ENCODE data around the gene SLC25A51. TPM values are rescaled to one million over a fixed set of nuclear protein-coding genes. Genes with fewer than 3 reads are reported as not detected.
"Not testable (repeated sequence)": the region's sequence is repeated elsewhere in the genome, so short reads cannot be mapped to it uniquely, and the experiment has no call there.

The SLC25A51 gene
- total RNA-seq, 1 donor from 2014 or later: 24.1 TPM

- no peak for DNase-seq (ENCODE audit: low read depth)
- no peak overlapping the region for H3K4me3 ChIP-seq (ENCODE audit: low read depth, low read length)
- TF ChIP-seq, protein P1, sequence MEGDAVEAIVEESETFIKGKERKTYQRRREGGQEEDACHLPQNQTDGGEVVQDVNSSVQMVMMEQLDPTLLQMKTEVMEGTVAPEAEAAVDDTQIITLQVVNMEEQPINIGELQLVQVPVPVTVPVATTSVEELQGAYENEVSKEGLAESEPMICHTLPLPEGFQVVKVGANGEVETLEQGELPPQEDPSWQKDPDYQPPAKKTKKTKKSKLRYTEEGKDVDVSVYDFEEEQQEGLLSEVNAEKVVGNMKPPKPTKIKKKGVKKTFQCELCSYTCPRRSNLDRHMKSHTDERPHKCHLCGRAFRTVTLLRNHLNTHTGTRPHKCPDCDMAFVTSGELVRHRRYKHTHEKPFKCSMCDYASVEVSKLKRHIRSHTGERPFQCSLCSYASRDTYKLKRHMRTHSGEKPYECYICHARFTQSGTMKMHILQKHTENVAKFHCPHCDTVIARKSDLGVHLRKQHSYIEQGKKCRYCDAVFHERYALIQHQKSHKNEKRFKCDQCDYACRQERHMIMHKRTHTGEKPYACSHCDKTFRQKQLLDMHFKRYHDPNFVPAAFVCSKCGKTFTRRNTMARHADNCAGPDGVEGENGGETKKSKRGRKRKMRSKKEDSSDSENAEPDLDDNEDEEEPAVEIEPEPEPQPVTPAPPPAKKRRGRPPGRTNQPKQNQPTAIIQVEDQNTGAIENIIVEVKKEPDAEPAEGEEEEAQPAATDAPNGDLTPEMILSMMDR (conservative IDR thresholded peaks at IDR 0.05; ENCODE audit: low read depth, low read length): no peak
Observed at GRCh38 chr9:37889536-37889935, 14.4 kb downstream of the SLC25A51 start.

DNA sequence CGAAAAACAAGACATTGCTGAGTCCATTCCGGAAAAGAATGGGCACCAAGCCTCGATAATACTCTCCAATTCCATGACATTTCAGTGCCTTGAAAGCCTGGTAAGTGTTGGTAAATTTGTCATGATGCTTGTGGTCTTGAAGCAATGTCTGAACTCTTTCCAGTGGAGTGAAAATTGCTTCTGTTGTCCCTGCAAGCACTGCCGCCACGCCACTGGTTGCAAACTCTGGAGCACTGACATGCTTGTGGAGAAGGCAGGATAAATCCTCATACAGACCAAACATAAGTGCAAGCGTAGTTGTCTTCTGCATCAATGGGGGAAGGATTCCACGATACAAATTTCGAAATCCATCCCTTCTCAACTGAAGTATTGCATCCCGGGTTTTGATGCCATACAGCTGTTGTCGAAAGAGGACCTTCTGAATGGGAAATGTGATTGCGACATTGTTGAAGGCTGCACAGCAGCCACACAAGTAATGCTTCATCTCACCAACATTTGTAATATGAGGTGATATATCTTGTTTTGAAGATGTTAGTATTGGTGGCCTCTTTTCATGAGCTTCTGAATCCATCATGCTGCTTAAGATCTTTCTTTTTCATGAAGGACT, 15.8 kb downstream of the SLC25A51 start:
- not testable (repeated sequence) for H3K4me3 ChIP-seq (ENCODE audit: low read depth, low read length); DNase-seq (ENCODE audit: low read depth)

DNA sequence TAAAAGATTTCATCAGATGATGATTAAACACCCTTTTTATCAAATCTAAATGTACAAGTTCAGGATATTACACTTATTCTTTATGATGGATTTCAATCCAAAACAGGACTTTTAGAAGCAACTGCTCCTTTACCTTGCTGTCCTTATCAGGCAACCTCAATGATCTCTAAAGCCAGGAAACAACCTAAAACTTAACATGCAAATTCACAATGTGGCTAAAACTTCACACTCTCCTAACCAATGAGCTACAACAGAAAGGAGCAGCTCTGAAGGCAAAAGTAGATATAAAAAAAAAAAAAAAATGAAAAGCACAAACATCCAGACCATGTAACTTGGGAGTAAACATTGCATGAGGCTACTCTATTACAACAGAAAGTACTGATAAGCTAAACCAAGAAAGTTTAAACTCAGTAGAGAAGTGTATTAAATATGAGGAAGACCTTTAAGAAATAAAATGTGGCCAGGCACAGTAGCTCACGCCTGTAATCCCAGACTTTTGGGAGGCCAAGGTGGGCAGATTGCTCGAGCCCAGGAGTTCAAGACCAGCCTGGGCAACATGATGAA, 22.9 kb downstream of the SLC25A51 start:
- no peak overlapping the region for H3K4me3 ChIP-seq (ENCODE audit: low read depth, low read length)

DNA sequence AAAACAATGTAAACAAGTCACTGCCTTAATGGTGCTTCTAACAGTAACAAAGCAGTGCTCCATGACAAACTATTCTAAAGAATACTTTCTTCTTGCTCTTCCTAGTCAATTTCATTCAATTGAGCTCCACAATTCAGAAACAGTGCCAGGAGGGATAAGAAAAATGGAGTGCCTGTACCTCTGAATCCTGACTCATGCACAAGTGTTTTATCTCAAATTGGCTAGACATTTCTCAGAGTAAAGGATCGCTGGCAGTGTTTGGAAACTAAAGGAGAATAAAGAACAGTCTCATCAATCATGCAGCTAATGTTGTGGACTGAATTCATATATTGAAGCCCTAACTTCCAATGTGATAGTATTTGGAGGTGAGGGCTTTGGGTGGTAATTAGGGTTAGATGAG, 27.6 kb downstream of the SLC25A51 start:
- no peak overlapping the region for H3K4me3 ChIP-seq (ENCODE audit: low read depth, low read length)
- DNase-seq (ENCODE audit: low read depth): no peak
- TF ChIP-seq, protein P1 (conservative IDR thresholded peaks at IDR 0.05; ENCODE audit: low read depth, low read length): no peak

More for the DNA sequence above, 22.9 kb downstream of the SLC25A51 start:
- DNase-seq (ENCODE audit: low read depth): no peak
- TF ChIP-seq, protein P1 (conservative IDR thresholded peaks at IDR 0.05; ENCODE audit: low read depth, low read length): no peak

GRCh38 chr9:37873955-37874354, 30.0 kb downstream of the SLC25A51 start:
- DNase-seq (ENCODE audit: low read depth): no peak
- TF ChIP-seq, protein P1 (conservative IDR thresholded peaks at IDR 0.05; ENCODE audit: low read depth, low read length): no peak
- H3K4me3 ChIP-seq (ENCODE audit: low read depth, low read length): no peak overlapping the region

- no peak overlapping the region for H3K4me3 ChIP-seq (ENCODE audit: low read depth, low read length)
- TF ChIP-seq, protein P1 (conservative IDR thresholded peaks at IDR 0.05; ENCODE audit: low read depth, low read length): no peak
- DNase-seq (ENCODE audit: low read depth): no peak
Observed at GRCh38 chr9:37870799-37871176, 33.1 kb downstream of the SLC25A51 start.

DNA sequence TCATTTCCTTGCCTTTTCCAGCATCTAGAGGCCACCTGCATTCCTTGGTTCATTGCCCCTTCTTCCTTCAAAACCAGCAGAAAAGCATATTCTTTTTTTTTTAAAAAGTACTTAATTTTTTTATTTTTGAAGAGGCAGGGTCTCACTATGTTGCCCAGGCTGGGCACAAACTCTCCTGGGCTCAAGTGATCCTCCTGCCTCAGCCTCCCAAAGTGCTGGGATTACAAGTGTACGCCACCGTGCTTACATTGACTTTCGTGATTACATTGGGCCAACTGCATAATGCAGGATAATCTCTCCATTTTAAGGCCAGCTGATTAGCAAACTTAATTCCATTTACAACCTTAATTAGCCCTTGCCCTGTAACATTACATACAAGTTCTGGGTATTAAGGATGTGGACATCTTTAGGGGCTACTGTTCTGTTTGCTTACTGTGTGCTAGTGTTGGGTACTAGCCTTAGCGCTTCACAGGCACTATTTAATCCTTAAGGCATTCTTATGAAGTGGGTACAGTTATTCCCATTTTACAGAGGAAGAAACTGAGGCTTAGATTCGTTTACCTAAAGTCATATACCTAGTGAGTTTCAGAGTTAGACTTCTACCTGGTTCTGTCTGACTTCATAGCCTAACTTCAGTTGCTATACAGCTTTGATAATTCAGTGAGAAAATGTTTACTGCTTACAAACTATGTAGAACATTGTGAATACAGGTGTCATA, 33.7 kb downstream of the SLC25A51 start:
- TF ChIP-seq, protein P1 (conservative IDR thresholded peaks at IDR 0.05; ENCODE audit: low read depth, low read length): no peak
- no peak overlapping the region for H3K4me3 ChIP-seq (ENCODE audit: low read depth, low read length)
- no peak for DNase-seq (ENCODE audit: low read depth)
